Osteoblast (primary cell): ENCODE results near the gene DOK7. TPM values are rescaled to one million over a fixed set of nuclear protein-coding genes. Genes with fewer than 3 reads are reported as not detected.

Experiments
- DNase-seq: peaks from one replicate; pipeline ENCODE4 v3.0.0; 2011; ENCODE audit warnings: low spot score, mixed read lengths; ENCODE audit not compliant: insufficient read length; ENCODE audit errors: missing footprints
- H2AFZ ChIP-seq: 2 replicates; pipeline ENCODE4 v1.6.0; 2011; ENCODE audit warnings: mild to moderate bottlenecking, low read length
- H3K27ac ChIP-seq: 2 replicates; pipeline ENCODE4 v1.5.1; 2011; ENCODE audit warnings: mild to moderate bottlenecking, low read depth, low read length, moderate library complexity
- H3K27me3 ChIP-seq: 2 replicates; pipeline ENCODE4 v1.6.0; 2012; ENCODE audit warnings: mild to moderate bottlenecking, control low read depth, inconsistent platforms, low read length, moderate library complexity; ENCODE audit not compliant: insufficient read depth
- H3K36me3 ChIP-seq: 2 replicates; pipeline ENCODE4 v1.5.1; 2011; ENCODE audit warnings: mild to moderate bottlenecking, low read length, control low read depth, moderate library complexity; ENCODE audit not compliant: insufficient read depth
- H3K4me1 ChIP-seq: 2 replicates; pipeline ENCODE4 v1.5.1; 2011; ENCODE audit warnings: mild to moderate bottlenecking, low read length, control low read depth, moderate library complexity; ENCODE audit not compliant: insufficient read depth
- H3K4me2 ChIP-seq: 2 replicates; pipeline ENCODE4 v1.6.0; 2011; ENCODE audit warnings: mild to moderate bottlenecking, low read length; ENCODE audit not compliant: insufficient read depth
- H3K4me3 ChIP-seq: fragments of 200-600 bp; sonication (generic); 3 replicates; pipeline ENCODE4 v1.5.1; 2012; ENCODE audit warnings: mild to moderate bottlenecking, low read length, inconsistent platforms; ENCODE audit not compliant: insufficient read depth
- H3K79me2 ChIP-seq: 2 replicates; pipeline ENCODE4 v1.6.0; 2012; ENCODE audit warnings: mild to moderate bottlenecking, low read length, control low read depth, inconsistent platforms; ENCODE audit not compliant: insufficient read depth
- H3K9me3 ChIP-seq: 2 replicates; pipeline ENCODE4 v1.5.1; 2011; ENCODE audit warnings: low read depth, low read length, control low read depth
- H4K20me1 ChIP-seq: 2 replicates; pipeline ENCODE4 v1.6.0; 2012; ENCODE audit warnings: mild to moderate bottlenecking, low read length, control low read depth; ENCODE audit not compliant: insufficient read depth
- CTCF ChIP-seq: IDR thresholded peaks from 2 replicates; pipeline ENCODE4 v1.5.1; 2011; ENCODE audit warnings: mild to moderate bottlenecking, low read depth, low read length, moderate library complexity; ENCODE audit errors: extremely low read depth
- total RNA-seq: library from RNA; depleted of rRNA; stranded (reverse); fragments of >200 nt; gene quantifications from 2 replicates; pipeline ENCODE4 v1.2.3, GENCODE V29; 2012

Gene DOK7
- total RNA-seq, 1 donor, result not detected

- Histone ChIP-seq H3K27ac (no peak overlapping the region), H4K20me1 (peaks cover 22% of the 10 kb centered on the region), H2AFZ (no peak overlapping the region), H3K4me1 (no peaks in the 10 kb centered on the region), H3K36me3 (no peaks in the 10 kb centered on the region), H3K4me2 (no peak overlapping the region), H3K27me3 (no peaks in the 10 kb centered on the region), H3K79me2 (peaks cover 10% of the 10 kb centered on the region), H3K4me3 (no peak overlapping the region), H3K9me3 (no peaks in the 10 kb centered on the region)
- no peak for TF ChIP-seq CTCF
- no peak for DNase-seq
Observed at GRCh38 chr4:3501825-3502425, 38.8 kb downstream of the DOK7 start.

DNA sequence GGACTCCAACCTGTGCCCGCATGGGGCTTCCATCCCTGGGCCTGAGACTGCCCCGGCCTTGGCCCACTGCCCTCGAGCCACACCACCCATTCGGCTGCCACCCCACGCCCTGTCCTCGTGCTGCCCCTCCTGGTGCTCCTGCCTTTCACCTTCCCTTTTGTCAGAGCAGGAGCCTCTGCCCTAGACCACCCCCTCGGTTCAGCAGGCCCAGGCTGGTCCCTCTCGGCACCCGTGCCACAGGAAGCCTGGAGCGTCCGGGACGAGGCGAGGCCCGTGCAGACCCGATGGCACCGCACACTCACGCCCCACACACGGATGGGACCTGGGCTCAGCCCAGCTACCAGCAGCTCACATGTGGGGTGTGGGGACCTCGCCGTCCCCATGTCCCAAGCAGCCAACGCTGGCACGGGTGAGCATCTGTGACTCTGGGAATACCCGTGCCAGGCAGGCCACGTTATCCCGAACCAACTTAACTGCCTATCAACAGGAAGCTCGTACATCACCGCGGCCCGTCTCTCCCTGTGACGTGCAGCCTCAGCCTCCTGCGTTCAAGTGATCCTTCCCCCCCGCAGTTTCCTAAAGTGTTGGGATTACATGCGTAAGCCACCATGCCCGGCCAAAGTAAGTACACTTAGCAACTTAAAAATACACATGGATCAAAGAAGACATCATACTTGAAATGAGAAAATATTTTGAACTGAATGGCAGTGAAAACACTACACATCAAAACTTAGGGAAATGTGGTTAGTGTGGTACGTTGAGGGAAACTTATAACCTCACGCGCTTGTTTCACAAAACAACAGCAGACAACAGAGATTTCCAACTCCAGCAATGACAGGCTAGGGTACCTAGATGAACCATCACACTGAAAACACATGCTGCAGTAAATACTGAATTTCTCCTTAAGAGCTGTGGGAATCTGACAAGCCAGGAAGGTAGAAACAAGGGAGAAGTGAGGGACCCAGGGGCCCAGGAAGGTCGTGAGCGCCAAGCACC is 40.1 kb downstream of the DOK7 start:
- Histone ChIP-seq H3K27me3 (no peaks in the 10 kb centered on the region), H2AFZ (no peak overlapping the region), H3K9me3 (no peaks in the 10 kb centered on the region), H3K79me2 (peaks cover 10% of the 10 kb centered on the region), H3K4me2 (no peak overlapping the region), H3K27ac (no peak overlapping the region), H3K4me3 (no peak overlapping the region), H3K4me1 (no peaks in the 10 kb centered on the region), H3K36me3 (no peaks in the 10 kb centered on the region), H4K20me1 (peaks cover 24% of the 10 kb centered on the region)
- no peak for TF ChIP-seq CTCF
- no peak for DNase-seq

- Histone ChIP-seq H3K4me2 (no peak overlapping the region), H3K36me3 (peaks cover 13% of the 10 kb centered on the region), H3K4me1 (no peaks in the 10 kb centered on the region), H3K4me3 (no peak overlapping the region), H3K27ac (no peak overlapping the region), H3K27me3 (no peaks in the 10 kb centered on the region), H2AFZ (no peak overlapping the region), H3K9me3 (no peaks in the 10 kb centered on the region), H3K79me2 (peaks cover 10% of the 10 kb centered on the region), H4K20me1 (peaks cover 26% of the 10 kb centered on the region)
- no peak for TF ChIP-seq CTCF
- no peak for DNase-seq
Observed at GRCh38 chr4:3505231-3505630, 42.1 kb downstream of the DOK7 start.

- H3K4me3 ChIP-seq, result no peak overlapping the region
- H4K20me1 ChIP-seq, result peaks cover 19% of the 10 kb centered on the region
- no peaks in the 10 kb centered on the region for H3K9me3 ChIP-seq
- H3K4me1 ChIP-seq, result no peaks in the 10 kb centered on the region
- no peak overlapping the region for H2AFZ ChIP-seq
- no peak for TF ChIP-seq CTCF
- no peak for DNase-seq
- no peak overlapping the region for H3K27ac ChIP-seq
- H3K27me3 ChIP-seq, result no peaks in the 10 kb centered on the region
- H3K4me2 ChIP-seq, result no peak overlapping the region
- H3K79me2 ChIP-seq, result peaks cover 10% of the 10 kb centered on the region
- H3K36me3 ChIP-seq, result peaks cover 32% of the 10 kb centered on the region
Observed at GRCh38 chr4:3508542-3508941, 45.4 kb downstream of the DOK7 start.
